OCI-LY3 (cell line): Measurements from ENCODE around the gene MCC.

Source experiments
- EZH2phosphoT487 ChIP-seq: fragments of 200-600 bp; shearing (Covaris generic); IDR thresholded peaks from 2 replicates; pipeline ENCODE4 v1.6.1; 2018; ENCODE audit warnings: antibody characterized with exemption, mixed run types, low read depth
- TF ChIP-seq, protein P1 (sequence below): fragments of 200-600, 300-600 bp; sonication (generic); IDR thresholded peaks from 2 replicates; pipeline ENCODE4 v1.5.1; 2014; ENCODE audit warnings: antibody characterized with exemption, low read length, low read depth

DNA sequence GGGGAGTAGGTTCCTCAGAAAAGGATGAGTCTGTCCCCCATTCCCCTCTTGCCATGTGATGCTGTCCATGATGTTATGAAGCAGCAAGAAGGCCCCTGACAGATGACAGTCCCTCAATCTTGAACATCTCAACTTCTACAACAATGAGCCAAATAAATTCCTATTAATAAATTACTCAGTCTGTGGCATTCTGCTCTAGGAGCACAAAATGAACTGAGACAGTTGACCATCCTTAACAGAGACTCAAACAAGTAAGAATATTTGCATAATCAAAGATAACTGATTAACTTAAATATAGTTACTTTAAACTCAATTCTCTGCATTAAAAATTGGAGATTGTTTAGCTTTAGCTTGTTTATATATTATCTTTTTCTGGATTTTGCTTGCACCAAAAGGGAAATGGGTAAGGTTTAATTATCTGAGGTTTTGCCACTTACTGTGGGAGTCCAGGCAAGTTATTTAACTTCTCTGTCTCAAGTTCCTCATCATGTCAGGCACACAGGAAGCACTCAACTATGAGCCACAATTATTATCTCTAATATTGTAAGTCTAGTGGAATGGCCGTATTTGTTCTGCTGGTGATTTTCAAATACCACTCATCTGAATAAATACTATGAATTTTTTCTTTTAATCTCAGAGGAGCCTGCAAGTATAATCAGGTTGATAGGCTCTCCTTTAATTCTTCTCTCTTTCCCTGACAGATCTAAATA is 216.4 kb downstream of the MCC start:
- TF ChIP-seq, protein P1, sequence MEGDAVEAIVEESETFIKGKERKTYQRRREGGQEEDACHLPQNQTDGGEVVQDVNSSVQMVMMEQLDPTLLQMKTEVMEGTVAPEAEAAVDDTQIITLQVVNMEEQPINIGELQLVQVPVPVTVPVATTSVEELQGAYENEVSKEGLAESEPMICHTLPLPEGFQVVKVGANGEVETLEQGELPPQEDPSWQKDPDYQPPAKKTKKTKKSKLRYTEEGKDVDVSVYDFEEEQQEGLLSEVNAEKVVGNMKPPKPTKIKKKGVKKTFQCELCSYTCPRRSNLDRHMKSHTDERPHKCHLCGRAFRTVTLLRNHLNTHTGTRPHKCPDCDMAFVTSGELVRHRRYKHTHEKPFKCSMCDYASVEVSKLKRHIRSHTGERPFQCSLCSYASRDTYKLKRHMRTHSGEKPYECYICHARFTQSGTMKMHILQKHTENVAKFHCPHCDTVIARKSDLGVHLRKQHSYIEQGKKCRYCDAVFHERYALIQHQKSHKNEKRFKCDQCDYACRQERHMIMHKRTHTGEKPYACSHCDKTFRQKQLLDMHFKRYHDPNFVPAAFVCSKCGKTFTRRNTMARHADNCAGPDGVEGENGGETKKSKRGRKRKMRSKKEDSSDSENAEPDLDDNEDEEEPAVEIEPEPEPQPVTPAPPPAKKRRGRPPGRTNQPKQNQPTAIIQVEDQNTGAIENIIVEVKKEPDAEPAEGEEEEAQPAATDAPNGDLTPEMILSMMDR: no peak
- no peak for TF ChIP-seq EZH2phosphoT487
